Measurements from ENCODE around the gene AWAT2. TPM values are rescaled to one million over a fixed set of nuclear protein-coding genes. Genes with fewer than 3 reads are reported as not detected.

Gene AWAT2
- total RNA-seq, 4 donors from 2014 or later: not detected

DNA sequence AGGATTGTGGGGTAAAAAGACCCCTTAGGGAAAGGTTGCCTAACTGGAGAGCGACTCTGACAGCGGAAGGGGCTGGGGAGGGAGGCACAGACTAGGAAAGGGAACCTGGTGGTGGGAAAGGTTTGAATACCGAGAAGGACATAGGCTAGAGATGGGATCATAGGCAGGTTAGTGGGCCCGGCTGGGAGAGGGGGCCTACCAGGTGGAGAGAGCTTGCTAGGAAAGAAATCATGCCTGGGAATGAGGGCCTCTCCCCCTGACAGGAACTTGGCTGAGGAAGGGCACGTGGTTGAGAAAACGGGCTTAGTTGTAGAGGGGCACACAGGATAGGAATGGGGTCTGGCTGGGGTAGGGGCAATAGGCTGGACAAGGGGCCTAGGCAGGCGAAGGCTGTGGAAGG lies 16.9 kb upstream of the AWAT2 start:
- no peaks in the 10 kb centered on the region for H3K4me1 ChIP-seq
- DNase-seq: no peak
- 77 to 85% methylated on average over 4 to 7 of the region's 7 CpGs for WGBS, 2 donors
- no peaks in the 10 kb centered on the region for H3K27me3 ChIP-seq
- TF ChIP-seq CTCF (IDR thresholded peaks at IDR 0.05): no peak
- no peak for TF ChIP-seq POLR2A (IDR thresholded peaks at IDR 0.05)
- H3K36me3 ChIP-seq: no peaks in the 10 kb centered on the region
- intact Hi-C loops (cut with DNase I): no loop called here
- H3K4me3 ChIP-seq: no peak overlapping the region
- H3K9me3 ChIP-seq: no peaks in the 10 kb centered on the region
- H3K27ac ChIP-seq: no peak overlapping the region

GRCh38 chrX:70062961-70063550 lies 13.3 kb upstream of the AWAT2 start:
- TF ChIP-seq POLR2A (IDR thresholded peaks at IDR 0.05) (no peak), CTCF (IDR thresholded peaks at IDR 0.05) (no peak)
- no peaks in the 10 kb centered on the region for H3K9me3 ChIP-seq
- H3K27me3 ChIP-seq: no peaks in the 10 kb centered on the region
- H3K27ac ChIP-seq: no peak overlapping the region
- no peaks in the 10 kb centered on the region for H3K36me3 ChIP-seq
- intact Hi-C loops (cut with DNase I): no loop called here
- no peak for DNase-seq
- H3K4me1 ChIP-seq: no peaks in the 10 kb centered on the region
- no peak overlapping the region for H3K4me3 ChIP-seq
- WGBS, 2 donors: 85 to 96% methylated on average over 14 to 46 of the region's 52 CpGs

- 87 to 92% methylated on average over 3 to 12 of the region's 14 CpGs for WGBS, 2 donors
- intact Hi-C loops (cut with DNase I): no loop called here
- no peaks in the 10 kb centered on the region for H3K27me3 ChIP-seq
- H3K4me3 ChIP-seq: no peak within 1 kb of the TSS
- DNase-seq: no peak
- TF ChIP-seq CTCF (IDR thresholded peaks at IDR 0.05) (no peak), POLR2A (IDR thresholded peaks at IDR 0.05) (no peak)
- no peaks in the 10 kb centered on the region for H3K9me3 ChIP-seq
- H3K27ac ChIP-seq: no peak within 1 kb of the TSS
- no peaks in the 10 kb centered on the region for H3K4me1 ChIP-seq
- H3K36me3 ChIP-seq: no peaks in the 10 kb centered on the region
Observed at GRCh38 chrX:70062076-70062475, 12.3 kb upstream of the AWAT2 start, which contains the start of gene OTUD6A. TSS of gene OTUD6A (plus strand) at chrX:70062457. CDS start at chrX:70062525, 68 bp downstream.

GRCh38 chrX:70054391-70054790 lies 4.7 kb upstream of the AWAT2 start:
- no peaks in the 10 kb centered on the region for H3K4me1 ChIP-seq
- intact Hi-C loops (cut with DNase I): no loop called here
- WGBS, 2 donors: 65% methylated on average over 4 of the region's 5 CpGs; no CpG with 5 or more reads in 1 of the 2 donors
- H3K9me3 ChIP-seq: no peaks in the 10 kb centered on the region
- no peak for DNase-seq
- no peak for TF ChIP-seq CTCF (IDR thresholded peaks at IDR 0.05)
- no peak for TF ChIP-seq POLR2A (IDR thresholded peaks at IDR 0.05)
- H3K36me3 ChIP-seq: no peaks in the 10 kb centered on the region
- no peaks in the 10 kb centered on the region for H3K27me3 ChIP-seq
- no peak overlapping the region for H3K27ac ChIP-seq
- no peak overlapping the region for H3K4me3 ChIP-seq

DNA sequence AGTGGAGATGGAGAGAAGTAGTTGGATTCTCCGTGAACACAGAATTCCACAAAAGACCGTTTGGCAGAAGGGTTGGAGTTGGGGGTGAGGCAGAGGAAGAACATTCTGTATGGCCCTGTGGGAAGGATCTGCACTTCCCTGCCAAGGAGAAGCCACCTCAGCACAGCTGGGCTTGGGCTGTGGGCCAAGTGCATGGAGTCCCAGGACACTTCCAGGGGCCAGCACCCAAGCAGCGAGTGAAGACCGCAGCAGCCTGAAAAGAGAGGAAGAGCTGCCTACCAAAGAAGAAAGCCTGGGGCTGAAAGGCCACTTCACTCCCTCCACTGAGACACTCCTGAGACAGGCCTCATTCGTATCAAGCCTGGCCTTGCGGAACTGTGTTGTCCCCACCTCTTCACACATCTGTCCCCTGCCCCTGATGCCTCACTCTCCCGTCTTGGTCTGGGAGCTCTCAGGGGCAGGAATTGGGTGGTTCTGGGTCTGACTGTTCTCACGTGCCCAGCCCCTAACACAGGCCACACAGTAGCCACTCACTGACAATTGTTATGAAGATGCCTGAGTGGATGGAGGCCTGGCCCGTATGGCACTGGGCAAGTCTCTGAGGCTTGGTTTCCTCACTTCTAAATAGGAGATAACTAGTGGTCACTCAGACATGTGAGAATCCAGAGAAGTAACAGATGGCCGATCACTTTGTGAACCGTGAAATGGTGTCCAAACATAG lies 3.3 kb upstream of the AWAT2 start:
- Histone ChIP-seq H3K4me1 (no peaks in the 10 kb centered on the region), H3K9me3 (no peaks in the 10 kb centered on the region), H3K27ac (no peak overlapping the region), H3K36me3 (no peaks in the 10 kb centered on the region), H3K4me3 (no peak overlapping the region), H3K27me3 (no peaks in the 10 kb centered on the region)
- WGBS, 2 donors: 76 to 80% methylated on average over 3 to 6 of the region's 11 CpGs
- no peak for DNase-seq
- TF ChIP-seq CTCF (IDR thresholded peaks at IDR 0.05): no peak
- TF ChIP-seq POLR2A (IDR thresholded peaks at IDR 0.05): no peak
- intact Hi-C loops (cut with DNase I): no loop called here

Data from esophagus squamous epithelium (tissue), 5 donors.